HepG2 (cell line): Measurements from ENCODE around the gene PCTP.

ENCODE experiments used
- CBX2 ChIP-seq, 2 experiments: fragments of 200-600 bp in 1 of 2; sonication (generic); formaldehyde crosslinking in 1 of 2; IDR thresholded peaks; 2 replicates each; pipeline versions ENCODE4 v1.7.0 to v1.8.1; 2018 to 2022; ENCODE audit warnings: low read depth in 2 of 2, low read length in 1 of 2, mild to moderate bottlenecking in 1 of 2, missing genetic modification reagents in 1 of 2
- CHD2 ChIP-seq: IDR thresholded peaks from 2 replicates; pipeline ENCODE4 v1.6.1; 2011; ENCODE audit warnings: low read depth, low read length, improper control_type of control experiment
- EZH2 ChIP-seq: conservative IDR thresholded peaks from 2 replicates; pipeline ENCODE4 v1.6.1; 2012; ENCODE audit warnings: mild to moderate bottlenecking, low read depth, low read length, moderate library complexity
- GPN1 ChIP-seq: sonication (generic); formaldehyde crosslinking; IDR thresholded peaks from 2 replicates; pipeline ENCODE4 v1.5.1; 2020; ENCODE audit warnings: missing genetic modification reagents, borderline replicate concordance
- NFYC ChIP-seq: IDR thresholded peaks from 2 replicates; pipeline ENCODE4 v1.6.1; 2016; ENCODE audit warnings: missing genetic modification reagents, missing compliant biosample characterization
- NR3C1 ChIP-seq: sonication (generic); formaldehyde crosslinking; IDR thresholded peaks from 2 replicates; pipeline ENCODE4 v1.4.0; 2020; ENCODE audit warnings: missing genetic modification reagents
- TF ChIP-seq, protein P1 (sequence below): sonication (generic); formaldehyde crosslinking; IDR thresholded peaks from 2 replicates; pipeline ENCODE4 v1.5.0; 2020; ENCODE audit warnings: mild to moderate bottlenecking, missing genetic modification reagents, moderate library complexity
- TF ChIP-seq, protein P2 (sequence below), 2 experiments: sonication (generic) in 1 of 2; formaldehyde crosslinking in 1 of 2; IDR thresholded peaks; 2 replicates each; pipeline versions ENCODE4 v1.5.1 to v1.6.1; 2011 to 2020; ENCODE audit warnings: borderline replicate concordance in 1 of 2, low read depth in 1 of 2, low read length in 1 of 2, mild to moderate bottlenecking in 1 of 2, missing genetic modification reagents in 1 of 2, moderate library complexity in 1 of 2
- TF ChIP-seq, protein P3 (sequence below): sonication (generic); formaldehyde crosslinking; IDR thresholded peaks from 2 replicates; pipeline ENCODE4 v1.8.1; 2023; ENCODE audit warnings: mild to moderate bottlenecking, missing genetic modification reagents

DNA sequence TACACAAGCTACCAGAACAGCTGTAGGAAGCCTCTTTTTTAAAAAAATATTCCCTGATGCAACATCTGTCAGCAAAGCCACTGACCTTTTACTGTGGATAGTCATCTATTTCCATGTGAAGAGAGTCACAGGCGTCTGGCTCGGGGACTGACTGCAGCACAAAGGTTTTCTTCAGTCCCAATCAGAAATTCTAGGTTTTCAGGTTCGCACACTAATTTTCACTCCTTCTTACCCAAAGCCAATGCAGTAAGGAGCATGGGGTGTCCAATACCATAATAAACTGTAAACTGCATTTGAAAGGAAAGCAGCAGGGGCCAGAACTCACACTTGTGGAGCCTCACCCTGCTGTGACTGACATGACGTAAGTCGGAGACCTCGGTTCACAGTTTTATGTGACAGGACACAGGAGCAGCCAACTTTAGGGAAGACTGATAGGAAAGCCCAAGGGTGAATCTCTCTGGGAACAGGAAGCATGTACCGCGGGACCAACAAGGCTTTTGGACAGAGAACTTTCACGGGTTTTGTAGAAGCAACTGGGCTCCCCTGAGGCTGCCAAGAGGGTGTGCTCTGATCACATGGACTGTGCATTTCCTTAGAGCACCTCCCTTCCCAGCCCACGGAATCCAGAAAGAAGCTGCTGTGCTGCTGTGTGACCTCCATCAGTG is 19.1 kb upstream of the PCTP start:
- TF ChIP-seq NR3C1 (CRISPR knock-in tag) (no peak), CHD2 (no peak), NFYC (no peak), CBX2 (IDR thresholded peaks at IDR 0.05; ENCODE audit: low read depth, low read length) (no peak), CBX2 (CRISPR knock-in tag; IDR thresholded peaks at IDR 0.05; ENCODE audit: low read depth) (no peak), EZH2 (no peak), GPN1 (CRISPR knock-in tag) (no peak)
- TF ChIP-seq, protein P1, sequence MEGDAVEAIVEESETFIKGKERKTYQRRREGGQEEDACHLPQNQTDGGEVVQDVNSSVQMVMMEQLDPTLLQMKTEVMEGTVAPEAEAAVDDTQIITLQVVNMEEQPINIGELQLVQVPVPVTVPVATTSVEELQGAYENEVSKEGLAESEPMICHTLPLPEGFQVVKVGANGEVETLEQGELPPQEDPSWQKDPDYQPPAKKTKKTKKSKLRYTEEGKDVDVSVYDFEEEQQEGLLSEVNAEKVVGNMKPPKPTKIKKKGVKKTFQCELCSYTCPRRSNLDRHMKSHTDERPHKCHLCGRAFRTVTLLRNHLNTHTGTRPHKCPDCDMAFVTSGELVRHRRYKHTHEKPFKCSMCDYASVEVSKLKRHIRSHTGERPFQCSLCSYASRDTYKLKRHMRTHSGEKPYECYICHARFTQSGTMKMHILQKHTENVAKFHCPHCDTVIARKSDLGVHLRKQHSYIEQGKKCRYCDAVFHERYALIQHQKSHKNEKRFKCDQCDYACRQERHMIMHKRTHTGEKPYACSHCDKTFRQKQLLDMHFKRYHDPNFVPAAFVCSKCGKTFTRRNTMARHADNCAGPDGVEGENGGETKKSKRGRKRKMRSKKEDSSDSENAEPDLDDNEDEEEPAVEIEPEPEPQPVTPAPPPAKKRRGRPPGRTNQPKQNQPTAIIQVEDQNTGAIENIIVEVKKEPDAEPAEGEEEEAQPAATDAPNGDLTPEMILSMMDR (CRISPR knock-in tag), result no peak
- TF ChIP-seq, protein P2, sequence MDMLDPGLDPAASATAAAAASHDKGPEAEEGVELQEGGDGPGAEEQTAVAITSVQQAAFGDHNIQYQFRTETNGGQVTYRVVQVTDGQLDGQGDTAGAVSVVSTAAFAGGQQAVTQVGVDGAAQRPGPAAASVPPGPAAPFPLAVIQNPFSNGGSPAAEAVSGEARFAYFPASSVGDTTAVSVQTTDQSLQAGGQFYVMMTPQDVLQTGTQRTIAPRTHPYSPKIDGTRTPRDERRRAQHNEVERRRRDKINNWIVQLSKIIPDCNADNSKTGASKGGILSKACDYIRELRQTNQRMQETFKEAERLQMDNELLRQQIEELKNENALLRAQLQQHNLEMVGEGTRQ (IDR thresholded peaks at IDR 0.05; ENCODE audit: low read depth, low read length), result no peak
- TF ChIP-seq, protein P2 (CRISPR knock-in tag; IDR thresholded peaks at IDR 0.05; ENCODE audit: borderline replicate concordance), result no peak
- TF ChIP-seq, protein P3, sequence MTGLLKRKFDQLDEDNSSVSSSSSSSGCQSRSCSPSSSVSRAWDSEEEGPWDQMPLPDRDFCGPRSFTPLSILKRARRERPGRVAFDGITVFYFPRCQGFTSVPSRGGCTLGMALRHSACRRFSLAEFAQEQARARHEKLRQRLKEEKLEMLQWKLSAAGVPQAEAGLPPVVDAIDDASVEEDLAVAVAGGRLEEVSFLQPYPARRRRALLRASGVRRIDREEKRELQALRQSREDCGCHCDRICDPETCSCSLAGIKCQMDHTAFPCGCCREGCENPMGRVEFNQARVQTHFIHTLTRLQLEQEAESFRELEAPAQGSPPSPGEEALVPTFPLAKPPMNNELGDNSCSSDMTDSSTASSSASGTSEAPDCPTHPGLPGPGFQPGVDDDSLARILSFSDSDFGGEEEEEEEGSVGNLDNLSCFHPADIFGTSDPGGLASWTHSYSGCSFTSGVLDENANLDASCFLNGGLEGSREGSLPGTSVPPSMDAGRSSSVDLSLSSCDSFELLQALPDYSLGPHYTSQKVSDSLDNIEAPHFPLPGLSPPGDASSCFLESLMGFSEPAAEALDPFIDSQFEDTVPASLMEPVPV (CRISPR knock-in tag), result no peak
